GM18526 (cell line): ENCODE results near the gene UXS1.

Experiments used
- POLR2A ChIP-seq: IDR thresholded peaks from 3 replicates; pipeline ENCODE4 v1.6.1; 2011; ENCODE audit not compliant: insufficient read length; ENCODE audit errors: extremely low read depth

Gene UXS1

GRCh38 chr2:106095478-106096298, 98.4 kb downstream of the UXS1 start:
- TF ChIP-seq POLR2A, result no peak

- no peak for TF ChIP-seq POLR2A
These were observed 99.8 kb downstream of the UXS1 start for GRCh38 chr2:106094131-106094841.

GRCh38 chr2:106090916-106091618, 103.0 kb downstream of the UXS1 start:
- TF ChIP-seq POLR2A, result no peak

- TF ChIP-seq POLR2A, result no peak
These were observed 104.5 kb downstream of the UXS1 start for GRCh38 chr2:106089611-106090010.

- TF ChIP-seq POLR2A, result no peak
These were observed 108.7 kb downstream of the UXS1 start for GRCh38 chr2:106085181-106085940.

GRCh38 chr2:106080959-106081358, 113.1 kb downstream of the UXS1 start:
- no peak for TF ChIP-seq POLR2A

- no peak for TF ChIP-seq POLR2A
These were observed 116.0 kb downstream of the UXS1 start for GRCh38 chr2:106078096-106078495.

- no peak for TF ChIP-seq POLR2A
These were observed 117.2 kb downstream of the UXS1 start for GRCh38 chr2:106076941-106077340.

GRCh38 chr2:106075048-106075447, 119.1 kb downstream of the UXS1 start:
- TF ChIP-seq POLR2A, result no peak

GRCh38 chr2:106073678-106074406, 120.3 kb downstream of the UXS1 start:
- no peak for TF ChIP-seq POLR2A

- no peak for TF ChIP-seq POLR2A
These were observed 123.9 kb downstream of the UXS1 start for GRCh38 chr2:106070181-106070580.

- TF ChIP-seq POLR2A, result no peak
These were observed 125.7 kb downstream of the UXS1 start for GRCh38 chr2:106068451-106068850.

GRCh38 chr2:106065983-106066820, 127.9 kb downstream of the UXS1 start:
- no peak for TF ChIP-seq POLR2A

- no peak for TF ChIP-seq POLR2A
These were observed 128.7 kb downstream of the UXS1 start for GRCh38 chr2:106065268-106065982.
